Dedifferentiated amniotic fluid mesenchymal stem cell (primary cell): Measurements from ENCODE around the gene UBA52.
A peak's percentile ranks its signal among the peaks of the same experiment; 100 is the strongest.
"Not testable (repeated sequence)": the region's sequence is repeated elsewhere in the genome, so short reads cannot be mapped to it uniquely, and the experiment has no call there.

Experiments used
- DNase-seq: peaks from one replicate; pipeline ENCODE4 v3.0.0-alpha.2; 2016; ENCODE audit errors: extremely low spot score

The UBA52 gene

DNA sequence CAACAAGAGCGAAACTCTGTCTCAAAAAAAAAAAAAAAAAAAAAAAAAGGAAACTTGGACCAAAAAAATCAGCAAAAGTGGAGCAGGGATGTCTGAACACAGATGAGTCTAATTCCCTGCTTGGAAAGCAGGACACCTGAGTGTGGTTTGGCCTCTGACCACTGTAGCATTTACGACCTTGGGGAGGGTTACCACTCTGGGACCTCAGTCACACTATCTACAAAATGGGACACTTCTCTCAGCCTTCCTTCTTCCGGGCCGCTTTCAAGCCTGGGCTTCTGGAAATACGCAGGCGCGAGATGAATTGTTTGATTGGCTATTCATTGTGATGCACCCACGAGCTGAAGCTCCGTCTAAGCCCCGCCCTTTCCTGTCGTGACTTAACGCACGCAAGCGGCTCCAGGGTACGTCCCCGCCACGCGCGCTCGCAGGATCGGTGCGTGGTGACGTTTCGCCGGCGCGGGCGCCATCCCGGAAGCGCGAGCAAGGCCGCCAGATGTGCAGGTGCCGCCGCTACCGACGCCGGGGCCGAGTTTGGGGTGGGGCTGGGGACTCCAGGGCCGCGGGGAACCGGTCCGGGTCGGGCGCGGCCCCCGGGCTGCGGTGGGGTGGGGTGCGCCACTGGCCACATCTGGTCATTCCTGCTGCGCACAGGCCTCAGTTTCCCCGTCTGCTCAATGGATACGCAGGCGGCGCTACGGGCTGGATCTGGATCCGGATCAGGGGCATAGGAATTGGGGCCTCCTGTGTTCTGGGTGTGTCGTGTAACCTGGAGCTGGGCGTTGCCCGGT, 14.1 kb upstream of the UBA52 start, which contains the start of gene KXD1:
Gene KXD1, plus strand, starts transcription at position 460 of the 791 bp plus-strand sequence. CDS start 4,187 bp downstream, outside the sequence.
- DNase-seq: peak; percentile 99

DNA sequence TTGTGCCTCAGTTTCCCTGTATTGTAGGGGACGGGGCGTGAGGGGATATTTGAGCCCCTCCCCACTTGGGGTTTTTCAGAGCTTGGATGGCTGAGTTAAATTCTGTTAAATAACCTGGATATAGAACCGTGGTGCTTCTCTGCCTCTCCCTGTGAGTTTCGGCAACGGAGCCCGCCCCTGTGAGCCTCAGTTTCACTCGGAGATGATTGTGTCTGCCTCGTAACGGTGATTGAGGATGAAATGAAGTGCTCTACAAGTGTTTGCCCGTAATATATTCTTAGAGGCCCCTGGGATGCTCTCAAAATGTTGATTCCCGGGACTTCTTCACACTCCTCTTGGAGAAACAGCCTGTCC, 13.5 kb upstream of the UBA52 start:
- no peak for DNase-seq

DNA sequence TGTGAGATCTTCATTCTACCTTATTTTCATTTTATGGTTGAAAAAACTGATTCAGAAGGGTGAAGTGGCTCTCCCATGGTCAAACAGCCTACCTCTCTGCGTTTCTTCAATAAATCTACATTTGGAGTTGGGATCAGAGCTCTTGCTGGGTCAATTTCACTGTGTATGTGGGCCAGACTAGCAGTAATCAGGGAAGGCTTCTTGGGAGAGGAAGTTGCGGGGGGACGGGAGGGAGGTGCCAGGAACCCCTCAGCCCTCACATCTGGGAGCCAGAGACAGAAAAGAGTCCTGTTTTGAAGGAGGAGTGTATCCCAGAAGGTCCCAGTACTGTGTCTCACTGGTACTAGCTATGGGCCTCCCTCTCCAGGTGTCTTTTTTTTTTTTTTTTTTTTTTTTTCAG, 13.1 kb upstream of the UBA52 start:
- no peak for DNase-seq

DNA sequence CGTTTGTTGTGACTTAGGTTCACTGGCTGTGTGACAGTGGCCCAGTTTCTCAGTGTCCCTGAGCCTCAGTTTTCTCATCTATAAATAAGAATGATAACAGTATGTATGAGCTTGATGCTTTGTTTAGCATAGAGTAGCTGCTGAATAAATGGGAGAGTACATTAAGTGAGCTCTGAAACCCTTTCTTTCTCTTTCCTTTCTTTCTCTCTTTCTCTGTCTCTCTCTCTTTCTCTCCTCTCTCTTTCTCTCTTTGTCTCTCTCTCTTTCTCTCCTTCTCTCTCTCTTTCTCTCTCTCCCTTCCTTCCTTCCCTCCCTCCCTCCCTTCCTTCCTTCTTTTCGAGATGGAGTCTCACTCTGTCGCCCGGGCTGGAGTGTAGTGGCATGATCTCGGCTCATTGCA, 12.0 kb upstream of the UBA52 start:
- DNase-seq: no peak

DNA sequence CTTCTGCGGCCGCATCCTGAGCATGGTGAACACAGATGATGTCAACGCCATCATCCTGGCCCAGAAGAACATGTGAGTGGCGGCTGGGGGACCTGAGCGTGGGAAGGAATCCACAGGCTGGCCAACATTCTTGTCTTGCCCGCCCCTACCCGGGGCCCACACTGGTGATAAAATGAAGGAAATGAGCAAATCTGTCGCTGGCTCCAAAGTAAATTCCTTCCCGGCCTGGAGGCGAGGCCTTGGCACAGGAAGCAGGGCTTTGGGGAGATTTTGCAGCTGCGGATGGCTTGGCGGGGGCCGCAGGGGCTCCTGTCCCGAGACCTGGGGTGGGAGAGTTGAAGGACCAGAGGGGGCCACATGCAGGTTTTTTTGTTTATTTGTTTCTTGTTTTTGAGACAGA, 9.6 kb upstream of the UBA52 start:
- DNase-seq: no peak

DNA sequence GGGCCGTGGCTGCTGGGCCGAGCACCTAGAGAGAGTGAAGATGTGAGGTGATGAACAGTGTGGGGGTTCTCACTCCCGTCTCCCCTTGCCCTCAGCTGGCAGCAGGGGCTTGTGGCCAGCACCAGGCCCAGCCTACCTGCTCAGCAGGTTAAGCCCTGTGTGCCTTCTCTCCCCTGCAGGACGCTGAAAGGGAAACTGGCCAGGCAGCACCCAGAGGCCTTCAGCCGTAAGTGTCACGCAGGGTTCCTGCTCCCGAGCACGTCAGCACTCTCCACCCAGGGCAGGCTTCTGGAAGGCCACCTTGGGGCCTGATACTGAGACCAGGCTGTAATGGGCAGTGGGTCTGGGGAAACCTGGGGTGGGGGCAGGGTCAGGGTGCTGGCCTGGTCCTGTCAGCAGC, 4.7 kb upstream of the UBA52 start:
- DNase-seq: no peak

DNA sequence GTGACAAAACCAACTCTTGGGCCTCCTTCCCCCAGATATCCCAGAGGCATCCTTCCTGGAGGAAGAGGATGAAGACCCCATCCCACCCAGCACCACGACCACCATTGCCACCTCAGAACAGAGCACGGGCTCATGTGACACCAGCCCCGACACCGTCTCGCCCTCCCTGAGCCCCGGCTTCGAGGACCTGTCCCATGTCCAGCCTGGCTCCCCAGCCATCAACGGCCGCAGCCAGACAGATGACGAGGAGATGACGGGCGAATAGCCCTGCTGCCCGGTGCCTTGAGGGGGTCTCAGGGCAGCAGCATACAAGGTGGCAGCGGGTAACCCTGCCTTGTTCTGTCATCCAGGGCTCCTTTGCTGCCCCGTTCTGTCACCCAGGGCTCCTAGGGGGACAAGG, 3.3 kb upstream of the UBA52 start:
- DNase-seq: no peak

DNA sequence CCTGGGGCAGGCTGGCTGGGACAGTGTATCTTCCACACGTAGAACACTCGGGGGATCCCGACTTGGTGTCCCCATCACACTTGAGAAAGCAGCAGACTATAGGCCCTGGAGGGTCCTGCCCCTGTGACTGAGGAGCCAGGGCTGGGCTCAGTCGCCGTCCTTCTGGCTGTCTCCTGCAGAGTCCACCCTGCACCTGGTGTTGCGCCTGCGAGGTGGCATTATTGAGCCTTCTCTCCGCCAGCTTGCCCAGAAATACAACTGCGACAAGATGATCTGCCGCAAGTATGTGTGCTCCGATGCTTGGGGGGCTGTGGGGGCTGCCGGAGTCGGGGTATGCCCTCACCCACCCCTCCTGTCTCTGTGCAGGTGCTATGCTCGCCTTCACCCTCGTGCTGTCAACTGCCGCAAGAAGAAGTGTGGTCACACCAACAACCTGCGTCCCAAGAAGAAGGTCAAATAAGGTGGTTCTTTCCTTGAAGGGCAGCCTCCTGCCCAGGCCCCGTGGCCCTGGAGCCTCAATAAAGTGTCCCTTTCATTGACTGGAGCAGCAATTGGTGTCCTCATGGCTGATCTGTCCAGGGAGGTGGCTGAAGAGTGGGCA, 3.1 kb downstream of the UBA52 start:
- DNase-seq: no peak

DNA sequence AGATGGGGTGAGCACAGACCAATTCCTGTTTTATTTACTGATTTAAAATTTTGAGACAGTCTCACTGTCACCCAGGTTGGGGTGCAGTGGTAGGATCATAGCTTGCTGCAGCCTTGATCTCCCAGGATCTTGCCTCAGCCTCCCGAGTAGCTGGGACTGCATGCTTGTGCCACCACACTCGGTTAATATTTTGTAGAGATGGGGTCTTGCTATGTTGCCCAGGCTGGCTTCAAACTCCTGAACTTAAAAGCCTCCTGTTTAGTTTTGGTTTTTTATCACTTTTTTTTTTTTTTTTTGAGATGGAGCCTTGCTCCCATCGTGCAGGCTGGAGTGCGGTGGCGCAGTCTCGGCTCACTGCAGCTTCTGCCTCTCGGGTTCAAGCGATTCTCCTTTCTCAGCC, 4.7 kb downstream of the UBA52 start:
- no peak for DNase-seq

DNA sequence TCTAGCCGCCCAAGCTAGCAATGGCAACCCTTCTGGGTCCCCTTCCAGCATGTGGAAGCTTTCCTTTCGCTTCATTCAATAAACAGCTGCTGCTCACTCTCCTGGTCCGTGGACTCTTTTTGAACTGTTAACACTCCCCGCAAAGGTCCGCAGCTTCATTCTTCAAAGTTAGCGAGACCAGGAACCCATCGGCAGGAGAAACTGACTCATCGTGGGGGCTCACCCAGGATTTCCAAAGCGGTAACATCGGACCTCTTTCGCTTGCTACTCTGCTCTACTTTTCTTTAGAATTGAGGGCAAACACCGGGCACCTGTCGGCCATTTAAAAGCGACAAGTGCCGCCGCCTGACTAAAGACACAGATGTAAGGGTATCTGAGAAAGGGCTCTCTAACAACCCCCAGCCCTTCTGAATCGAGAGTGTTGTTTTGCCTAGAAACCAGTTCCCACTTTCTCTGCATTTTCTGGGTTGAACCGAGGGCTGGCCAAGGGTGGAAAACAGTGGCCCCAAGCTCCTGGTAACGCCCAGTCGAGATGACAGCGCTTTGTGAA, 5.8 kb downstream of the UBA52 start:
- no peak for DNase-seq

DNA sequence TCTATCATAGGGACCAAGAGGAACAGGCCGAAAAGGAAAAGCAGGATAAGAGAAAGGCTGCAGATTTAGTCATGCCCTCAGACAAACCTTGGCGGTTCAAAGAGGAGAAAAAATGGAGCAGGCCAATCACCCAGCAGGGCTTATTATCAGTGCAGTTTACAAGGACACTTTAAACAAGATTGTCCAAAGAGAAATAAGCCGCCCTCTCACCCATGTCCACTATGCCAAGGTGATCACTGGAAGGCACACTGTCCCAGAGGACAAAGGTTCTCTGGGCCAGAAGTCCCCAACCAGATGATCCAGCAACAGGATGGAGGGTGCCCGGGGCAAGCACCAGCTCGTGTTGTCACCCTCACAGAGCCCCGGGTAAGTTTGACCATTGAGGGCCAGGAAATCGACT, 8.7 kb downstream of the UBA52 start:
- no peak for DNase-seq

DNA sequence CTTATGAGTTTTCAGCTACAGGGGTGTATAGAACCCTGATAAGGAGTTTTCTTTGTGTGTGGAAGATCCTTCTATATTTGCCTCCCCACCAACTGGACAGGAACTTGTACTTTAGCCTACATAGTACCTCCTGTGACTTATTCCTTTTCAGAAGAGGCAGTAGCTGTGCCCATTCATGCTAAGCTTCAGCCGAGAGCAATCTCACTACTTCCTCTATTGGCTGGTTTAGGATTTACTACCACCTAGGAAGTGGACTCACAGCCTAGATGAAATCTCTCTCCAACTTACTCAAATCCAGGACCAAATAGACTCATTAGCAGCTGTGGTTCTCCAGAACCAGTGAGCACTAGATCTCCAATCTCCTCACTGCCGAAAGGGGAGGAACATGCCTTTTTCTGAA, 14.6 kb downstream of the UBA52 start:
- DNase-seq: no peak

DNA sequence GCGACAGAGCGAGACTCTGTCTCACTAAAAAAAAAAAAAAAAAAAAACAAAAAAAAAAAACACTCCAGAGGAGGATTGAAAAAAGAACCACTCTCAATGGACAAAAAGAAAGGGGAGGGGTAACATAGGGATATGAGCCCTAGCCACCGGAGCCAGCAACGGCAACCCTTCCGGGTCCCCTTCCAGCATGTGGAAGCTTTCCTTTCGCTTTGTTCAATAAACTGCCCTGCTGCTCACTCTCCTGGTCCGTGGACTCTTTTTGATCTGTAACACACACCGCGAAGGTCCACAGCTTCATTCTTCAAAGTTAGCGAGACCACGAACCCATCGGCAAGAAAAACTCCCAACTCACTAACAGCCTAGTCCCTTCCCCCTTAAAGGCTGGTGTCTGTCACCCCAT, 15.9 kb downstream of the UBA52 start:
- no peak for DNase-seq

DNA sequence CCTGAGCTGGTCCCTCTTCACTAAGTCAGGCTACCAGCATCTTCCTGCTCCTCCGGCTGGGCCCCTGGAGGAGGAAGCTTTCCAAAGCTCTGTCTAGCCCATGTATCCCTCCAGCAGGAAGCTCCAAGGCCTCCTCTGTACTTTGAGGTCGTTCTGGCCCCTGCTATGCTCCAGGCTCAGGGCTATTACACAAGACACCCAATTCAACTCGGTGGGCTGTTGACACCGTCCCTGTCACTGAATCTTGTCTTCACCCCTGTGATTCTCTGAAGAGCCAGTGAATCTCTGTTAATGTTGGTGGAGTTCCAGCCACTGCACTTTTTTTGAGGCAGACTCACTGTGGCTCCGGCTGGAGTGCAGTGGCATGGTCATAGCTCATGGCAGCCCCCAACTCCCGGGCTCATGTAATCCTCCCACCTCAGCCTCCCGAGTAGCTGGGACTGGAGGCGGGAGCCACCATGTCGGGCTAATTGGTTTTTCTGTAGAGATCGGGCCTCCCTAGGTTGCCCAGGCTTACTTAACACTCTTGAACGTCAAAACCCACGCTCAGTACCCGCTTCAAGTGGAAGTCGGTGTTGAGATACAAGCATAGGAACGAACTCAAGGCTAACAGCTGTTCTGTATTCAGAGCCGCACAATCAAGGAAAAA, 16.4 kb downstream of the UBA52 start:
- DNase-seq: no peak

DNA sequence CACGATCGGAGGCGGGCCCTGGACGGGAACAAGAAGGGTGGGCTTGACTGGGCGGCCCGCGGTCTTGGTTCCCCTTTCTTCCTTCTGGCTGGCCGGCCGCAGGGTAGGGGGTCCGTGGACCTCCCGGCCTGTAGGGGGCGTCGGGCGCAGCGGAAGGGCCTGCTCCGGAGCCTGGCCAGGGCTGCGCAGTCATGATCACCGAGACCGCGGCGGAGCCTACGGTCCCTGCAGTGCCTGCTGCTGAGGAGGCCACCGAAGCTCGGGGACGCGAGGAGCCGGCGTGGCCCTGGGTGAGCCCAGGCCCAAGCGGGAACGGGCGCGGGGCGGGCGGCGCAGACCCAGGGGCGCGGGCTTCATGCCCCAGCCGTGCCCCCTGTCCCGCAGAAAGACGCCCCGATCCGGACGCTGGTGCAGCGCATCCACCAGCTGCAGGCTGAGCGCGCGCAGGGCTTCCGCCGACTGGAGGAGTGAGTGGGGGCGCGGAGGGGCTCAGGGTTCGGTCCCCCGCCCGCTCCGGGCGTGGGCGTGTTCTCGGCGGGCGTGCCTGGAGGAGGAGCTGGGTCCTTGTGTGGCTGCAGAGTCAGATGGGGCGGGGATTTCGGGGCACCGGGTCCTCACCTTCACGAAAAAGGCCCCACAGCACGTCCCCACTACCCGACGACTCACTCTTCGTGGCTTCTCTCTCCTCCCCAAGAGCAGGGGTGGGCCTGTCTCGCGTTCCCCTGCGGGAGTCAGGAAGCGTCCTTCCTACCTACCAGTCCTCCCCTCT, 17.1 kb downstream of the UBA52 start, which contains the start of gene REX1BD:
Gene REX1BD, plus strand, starts transcription at position 188 of the 769 bp plus-strand sequence. Its CDS starts 4 bp downstream, at position 192.
- peak; percentile 49 for DNase-seq

DNA sequence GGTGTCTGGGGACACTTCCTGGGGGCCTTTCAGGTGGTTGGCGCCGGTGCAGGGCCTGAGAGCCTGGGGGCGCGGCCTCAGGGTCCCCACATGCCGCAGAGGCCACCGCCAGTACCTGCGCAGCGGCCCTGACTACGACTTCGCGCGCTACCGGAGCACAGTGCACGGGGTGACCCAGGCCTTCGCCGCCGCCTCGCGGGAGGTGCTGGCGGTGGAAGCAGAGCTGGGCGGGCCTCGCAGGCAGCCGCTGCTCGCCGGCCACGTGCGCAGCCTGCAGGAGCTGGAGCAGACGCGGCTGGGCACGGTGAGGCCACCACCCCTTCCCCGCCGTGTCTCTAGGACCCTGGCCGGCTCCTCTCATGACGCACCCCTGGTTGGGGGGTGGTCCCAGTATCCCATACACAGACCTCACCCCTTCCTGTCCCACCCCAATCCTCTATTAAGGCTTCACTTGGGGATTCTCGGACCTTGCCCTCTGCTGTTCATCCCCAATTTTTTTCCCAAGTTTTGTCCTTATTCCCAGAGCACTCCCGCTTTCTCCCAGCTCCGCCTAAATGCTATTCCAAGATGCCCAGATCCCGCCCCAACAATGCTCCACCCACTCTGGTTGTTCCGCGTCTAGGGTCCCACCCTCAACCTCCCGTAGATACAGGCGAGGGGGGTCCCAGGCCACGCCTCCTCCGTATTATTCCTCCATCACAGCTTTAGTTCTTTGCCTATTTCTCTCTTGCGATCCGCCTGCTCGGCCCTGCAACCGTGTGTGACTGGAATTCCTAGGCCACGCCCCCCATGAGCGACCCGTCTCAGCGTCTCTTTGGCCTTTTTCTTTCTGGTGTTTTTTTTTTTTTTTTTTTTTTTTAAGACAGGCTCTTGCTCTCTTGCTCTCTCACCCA, 18.0 kb downstream of the UBA52 start:
- no peak for DNase-seq

DNA sequence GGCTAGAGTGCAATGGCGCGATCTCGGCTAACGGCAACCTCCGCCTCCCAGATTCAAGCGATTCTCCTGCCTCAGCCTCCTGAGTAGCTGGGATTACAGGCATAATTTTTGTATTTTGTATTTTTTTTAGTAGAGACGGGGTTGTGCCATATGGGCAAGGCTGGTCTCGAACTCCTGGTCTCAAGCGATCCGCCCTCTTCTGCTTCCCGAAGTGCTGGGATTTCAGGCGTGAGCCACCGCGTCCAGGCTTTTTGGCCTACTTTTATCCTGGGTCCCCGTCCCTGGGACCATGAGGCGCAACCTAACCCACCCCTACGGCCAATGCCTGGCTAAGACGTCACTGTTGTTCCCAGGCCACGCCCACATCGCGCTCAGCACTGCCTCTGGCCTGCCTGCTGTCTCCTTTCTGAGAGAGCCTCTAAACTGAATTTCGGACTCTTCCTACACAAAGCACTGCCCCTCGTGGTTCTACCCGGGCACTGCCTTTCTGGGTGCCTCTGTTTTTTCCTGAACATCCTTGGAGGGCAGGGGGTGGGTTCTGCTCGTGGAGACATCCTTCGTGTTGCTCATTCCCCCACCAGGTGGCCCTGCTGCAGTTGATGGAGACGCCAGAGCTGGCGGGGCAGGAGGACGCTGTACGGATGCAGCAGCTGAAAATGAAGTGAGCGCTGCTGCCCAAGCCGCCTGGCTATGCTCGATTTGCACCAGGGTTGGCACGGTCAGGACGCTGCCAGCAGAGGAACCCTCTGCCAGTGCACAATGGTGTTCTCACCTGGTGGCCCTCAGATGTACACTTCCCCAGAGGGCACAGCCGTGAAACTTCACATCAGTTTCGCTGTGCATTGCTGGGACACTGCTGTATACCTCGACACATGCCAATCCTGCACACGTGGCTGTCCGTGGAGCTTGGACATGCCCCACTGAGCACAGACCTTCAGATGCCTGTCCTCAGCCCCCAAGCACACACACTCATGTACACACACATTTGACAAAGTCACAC, 18.9 kb downstream of the UBA52 start:
- peak; percentile 27 for DNase-seq

DNA sequence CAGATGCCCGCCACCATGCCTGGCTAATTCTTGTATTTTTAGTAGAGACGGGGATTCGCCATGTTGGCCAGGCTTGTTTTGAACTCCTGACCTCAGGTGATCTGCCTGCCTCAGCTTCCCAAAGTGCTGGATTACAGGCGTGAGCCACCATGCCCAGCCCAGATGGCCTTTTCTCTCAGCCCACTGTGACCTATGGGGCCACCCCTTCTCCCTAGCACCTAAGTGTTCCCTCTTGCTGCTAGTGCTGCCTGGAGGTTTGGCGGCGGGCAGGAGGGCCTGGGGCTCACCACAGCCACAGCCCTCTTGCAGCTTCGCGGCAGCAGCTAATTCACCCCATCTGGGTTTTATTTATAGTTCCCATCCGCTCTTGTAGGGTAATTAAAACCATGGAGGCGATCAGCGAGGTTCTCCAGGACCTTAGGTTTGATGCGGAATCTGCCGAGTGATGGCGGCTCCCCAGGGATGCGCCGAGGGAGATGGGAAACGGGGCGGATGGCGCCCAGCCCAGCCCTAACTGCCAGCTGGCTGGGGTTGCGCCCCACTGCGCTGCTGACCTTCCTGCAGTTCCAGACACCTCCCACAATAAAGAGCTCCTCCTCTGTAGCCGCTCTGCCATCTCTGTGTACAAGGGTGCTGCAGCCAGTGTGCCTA, 20.2 kb downstream of the UBA52 start:
- no peak for DNase-seq

DNA sequence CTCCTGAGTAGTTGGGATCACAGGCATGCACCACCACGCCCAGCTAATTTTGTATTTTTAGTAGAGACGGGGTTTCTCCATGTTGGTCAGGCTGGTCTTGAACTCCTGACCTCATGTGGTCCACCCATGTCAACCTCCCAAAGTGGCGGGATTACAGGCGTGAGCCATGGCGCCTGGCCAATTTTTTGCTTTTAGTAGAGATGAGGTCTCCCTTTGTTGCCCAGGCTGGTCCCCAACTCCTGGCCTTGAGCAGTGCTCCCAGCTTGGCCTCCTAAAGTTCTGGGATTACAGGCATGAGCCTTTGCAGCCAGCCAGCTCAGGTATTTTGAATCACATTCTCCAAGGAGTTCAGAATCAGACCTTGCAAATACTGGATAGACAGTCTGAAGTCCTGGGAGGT, 21.1 kb downstream of the UBA52 start:
- DNase-seq: not testable (repeated sequence)
